Endothelial cell of umbilical vein (primary cell): ENCODE measurements around the gene DNAJB11. TPM values are rescaled to one million over a fixed set of nuclear protein-coding genes. Genes with fewer than 3 reads are reported as not detected.

ENCODE experiments used
- BruUV-seq: library from RNA; stranded (reverse); fragments of 400-500 nt; replicated peaks from 2 replicates; lab custom pipeline; 2021; lab: Mats Ljungman, UMichigan
- CTCF ChIA-PET: fragments of 300-600, 350-600 bp; sonication (Branson Sonifier 250); formaldehyde crosslinking; loops from one replicate; lab custom pipeline; 2021; ENCODE audit warnings: antibody characterized with exemption, inconsistent platforms; lab: Charles Lee
- POLR2A ChIA-PET: fragments of 300-600, 350-600 bp; sonication (Branson Sonifier 250); formaldehyde crosslinking; loops from one replicate; lab custom pipeline; 2021; ENCODE audit warnings: antibody characterized with exemption, inconsistent platforms; lab: Charles Lee
- DNase-seq: peaks from one replicate; pipeline ENCODE4 v3.0.0-alpha.2; 2011; ENCODE audit warnings: low read depth, low spot score
- FAIRE-seq: peaks from 2 replicates; lab custom pipeline; 2011; peaks lifted over from hg19 to GRCh38; lab: Jason Lieb, UNC
- H2AFZ ChIP-seq: 2 replicates; pipeline ENCODE4 v1.6.0; 2012; ENCODE audit warnings: low read depth, low read length, control low read depth, inconsistent platforms
- H3K27ac ChIP-seq: 2 replicates; pipeline ENCODE4 v1.5.1; 2011; ENCODE audit warnings: low read depth, mild to moderate bottlenecking, control low read depth, low read length, moderate library complexity; ENCODE audit not compliant: insufficient read depth
- H3K27me3 ChIP-seq, 2 experiments: 2 replicates each; pipeline versions ENCODE4 v1.6.0 to v1.6.1; 2011; ENCODE audit warnings: low read length in 2 of 2, mixed read lengths in 1 of 2; ENCODE audit not compliant: control insufficient read depth in 2 of 2, insufficient read depth in 2 of 2
- H3K36me3 ChIP-seq, 2 experiments: 2 replicates in 1 of 2; 3 replicates in 1 of 2; pipeline ENCODE4 v1.5.1; 2011; ENCODE audit warnings: low read length in 2 of 2, mild to moderate bottlenecking in 1 of 2, moderate library complexity in 1 of 2; ENCODE audit not compliant: control insufficient read depth in 2 of 2, insufficient read depth in 2 of 2; ENCODE audit errors: extremely low read depth in 1 of 2
- H3K4me1 ChIP-seq: 3 replicates; pipeline ENCODE4 v1.5.1; 2011; ENCODE audit warnings: mild to moderate bottlenecking, low read length; ENCODE audit not compliant: control insufficient read depth, insufficient read depth; ENCODE audit errors: extremely low read depth
- H3K4me2 ChIP-seq: 2 replicates; pipeline ENCODE4 v1.6.1; 2011; ENCODE audit warnings: low read length, control low read depth, mixed read lengths; ENCODE audit not compliant: insufficient read depth
- H3K4me3 ChIP-seq, 3 experiments: fragments of 200-600 bp in 1 of 3; sonication (generic), shearing (Covaris generic) in 1 of 3; replicated peaks in 1 of 3; 2 replicates each; pipeline ENCODE4 v1.5.1; 2011 to 2016; ENCODE audit warnings: control low read depth in 3 of 3, low read length in 3 of 3, mild to moderate bottlenecking in 2 of 3, inconsistent platforms in 1 of 3, low read depth in 1 of 3, moderate library complexity in 1 of 3; ENCODE audit not compliant: insufficient read depth in 1 of 3
- H3K79me2 ChIP-seq: 2 replicates; pipeline ENCODE4 v1.6.0; 2012; ENCODE audit warnings: low read length, inconsistent platforms; ENCODE audit not compliant: control insufficient read depth, insufficient read depth
- H3K9ac ChIP-seq: replicated peaks from 2 replicates; pipeline ENCODE3; 2011; ENCODE audit warnings: low read length, control low read depth; ENCODE audit not compliant: insufficient read depth; ENCODE audit errors: extremely low read depth
- H3K9me1 ChIP-seq: replicated peaks from 3 replicates; pipeline ENCODE4 v1.6.0; 2011; ENCODE audit warnings: mild to moderate bottlenecking, low read length; ENCODE audit not compliant: control insufficient read depth, insufficient read depth; ENCODE audit errors: extremely low read depth
- H3K9me3 ChIP-seq: replicated peaks from 2 replicates; pipeline ENCODE4 v1.5.1; 2012; ENCODE audit warnings: low read length, inconsistent platforms; ENCODE audit not compliant: control insufficient read depth, insufficient read depth
- H4K20me1 ChIP-seq: replicated peaks from 2 replicates; pipeline ENCODE3; 2011; ENCODE audit warnings: mild to moderate bottlenecking, low read length; ENCODE audit not compliant: control insufficient read depth, insufficient read depth; ENCODE audit errors: extremely low read depth
- EZH2 ChIP-seq: IDR thresholded peaks from 2 replicates; pipeline ENCODE4 v1.6.1; 2012; ENCODE audit warnings: borderline replicate concordance, low read depth, mild to moderate bottlenecking, moderate library complexity, low read length, inconsistent platforms; ENCODE audit not compliant: severe bottlenecking
- FOS ChIP-seq: IDR thresholded peaks from 2 replicates; pipeline ENCODE4 v1.6.1; 2011; ENCODE audit warnings: mild to moderate bottlenecking, low read length, moderate library complexity, borderline replicate concordance; ENCODE audit not compliant: insufficient read depth
- GATA2 ChIP-seq: IDR thresholded peaks from 2 replicates; pipeline ENCODE4 v1.7.0; 2011; ENCODE audit warnings: low read depth, mild to moderate bottlenecking, moderate library complexity, mixed read lengths, low read length; ENCODE audit not compliant: insufficient read length, insufficient read depth
- JUN ChIP-seq: IDR thresholded peaks from 2 replicates; pipeline ENCODE4 v1.6.1; 2011; ENCODE audit warnings: borderline replicate concordance, low read depth; ENCODE audit not compliant: insufficient read length, insufficient read depth
- MAX ChIP-seq: IDR thresholded peaks from 2 replicates; pipeline ENCODE4 v1.6.1; 2011; ENCODE audit not compliant: insufficient read depth, insufficient read length
- MYC ChIP-seq: IDR thresholded peaks from one replicate; pipeline ENCODE4 v1.6.1; 2011; ENCODE audit warnings: mild to moderate bottlenecking, low read depth, low read length
- POLR2A ChIP-seq: IDR thresholded peaks from 2 replicates; pipeline ENCODE4 v1.6.1; 2012; ENCODE audit warnings: low read depth, mild to moderate bottlenecking, control low read depth, low read length
- POLR2AphosphoS5 ChIP-seq: IDR thresholded peaks from 2 replicates; pipeline ENCODE4 v1.6.1; 2012; ENCODE audit warnings: low read depth, mild to moderate bottlenecking, control low read depth, low read length, moderate library complexity; ENCODE audit not compliant: insufficient read depth
- dilution Hi-C: fragments of 300-500 bp; cut with MboI; formaldehyde crosslinking; loops from one replicate; pipeline ENCODE4 v1.15.0; 2019; ENCODE audit warnings: low sequenced_read_pairs; ENCODE audit not compliant: extremely low pct_ligation_motif_present
- intact Hi-C: fragments of 100-400 bp; cut with micrococcal nuclease; formaldehyde crosslinking; loops from one replicate; pipeline ENCODE4 v1.10.0; 2022
- polyA plus RNA-seq, 4 experiments: library from polyadenylated mRNA; depleted of rRNA in 3 of 4; stranded (reverse) in 3 of 4; unstranded in 1 of 4; fragments of >200 nt; gene quantifications; 2 replicates each; pipeline versions ENCODE4 v1.2.1 to v1.2.3, GENCODE V29; 2011 to 2012; ENCODE audit warnings: missing spikeins in 1 of 4
- total RNA-seq: library from RNA; stranded (reverse); gene quantifications from 2 replicates; pipeline ENCODE4 v1.2.3, GENCODE V29; 2021
- TF ChIP-seq, protein P1 (sequence below), 2 donors: IDR thresholded peaks; 1 replicate in 1 of 2; 2 replicates in 1 of 2; pipeline ENCODE4 v1.5.1; 2011; ENCODE audit warnings: low read length in 2 of 2, mild to moderate bottlenecking in 2 of 2, moderate library complexity in 2 of 2, control low read depth in 1 of 2, inconsistent platforms in 1 of 2, low read depth in 1 of 2; ENCODE audit not compliant: insufficient read depth in 1 of 2; ENCODE audit errors: extremely low read depth in 1 of 2

DNAJB11 gene
- total and polyA plus RNA-seq, 2 donors (not counting 3 experiments of a cell fraction or from before 2014, with no cell fraction given), result 39.5 to 87.6 TPM

GRCh38 chr3:186603159-186603558 lies 32.6 kb downstream of the DNAJB11 start:
- no peaks in the 10 kb centered on the region for H3K4me1 ChIP-seq
- H2AFZ ChIP-seq, result no peak overlapping the region
- DNase-seq (no peak), FAIRE-seq (no peak)
- no peaks in the 10 kb centered on the region for H3K9me1 ChIP-seq
- H3K9ac ChIP-seq, result no peak overlapping the region
- H3K27me3 ChIP-seq, result peaks cover 0 to 4% of the 10 kb centered on the region in 2 experiments
- no peak overlapping the region for H3K4me3 ChIP-seq
- no peaks in the 10 kb centered on the region for H3K79me2 ChIP-seq
- no peaks in the 10 kb centered on the region for H3K36me3 ChIP-seq
- CTCF ChIA-PET, result interaction anchor here (1.7 to 2.1 kb wide), 2 partner anchors 12 to 14 kb away, joined by 7 to 10 read pairs; no protein-coding TSS in a partner anchor
- dilution Hi-C loops, result no loop called here
- no peaks in the 10 kb centered on the region for H4K20me1 ChIP-seq
- intact Hi-C loops, result no loop called here
- no peak overlapping the region for H3K27ac ChIP-seq
- no peaks in the 10 kb centered on the region for H3K9me3 ChIP-seq
- BruUV-seq, result no TSS peak
- POLR2A ChIA-PET, result no interaction called here
- H3K4me2 ChIP-seq, result no peak overlapping the region
- TF ChIP-seq POLR2AphosphoS5 (no peak), EZH2 (no peak), POLR2A (no peak), MYC (no peak), FOS (no peak)

- Histone ChIP-seq H3K9me1 (no peaks in the 10 kb centered on the region), H3K4me2 (no peak overlapping the region), H3K27ac (no peak overlapping the region), H3K4me1 (no peaks in the 10 kb centered on the region), H3K36me3 (no peaks in the 10 kb centered on the region), H3K27me3 (peaks cover 0 to 4% of the 10 kb centered on the region in 2 experiments), H3K9ac (no peak overlapping the region), H2AFZ (no peak overlapping the region), H3K79me2 (no peaks in the 10 kb centered on the region), H3K4me3 (no peak overlapping the region), H3K9me3 (no peaks in the 10 kb centered on the region), H4K20me1 (no peaks in the 10 kb centered on the region)
- BruUV-seq, result no TSS peak
- ChIA-PET CTCF (interaction anchor here (1.1 to 1.5 kb wide), 2 partner anchors 9 to 12 kb away, joined by 3 to 5 read pairs; no protein-coding TSS in a partner anchor), POLR2A (no interaction called here)
- no peak for TF ChIP-seq POLR2AphosphoS5
- no peak for TF ChIP-seq FOS
- no peak for TF ChIP-seq POLR2A
- TF ChIP-seq JUN, result no peak
- TF ChIP-seq GATA2, result no peak
- no peak for TF ChIP-seq EZH2
- no peak for TF ChIP-seq MYC
- TF ChIP-seq, protein P1, sequence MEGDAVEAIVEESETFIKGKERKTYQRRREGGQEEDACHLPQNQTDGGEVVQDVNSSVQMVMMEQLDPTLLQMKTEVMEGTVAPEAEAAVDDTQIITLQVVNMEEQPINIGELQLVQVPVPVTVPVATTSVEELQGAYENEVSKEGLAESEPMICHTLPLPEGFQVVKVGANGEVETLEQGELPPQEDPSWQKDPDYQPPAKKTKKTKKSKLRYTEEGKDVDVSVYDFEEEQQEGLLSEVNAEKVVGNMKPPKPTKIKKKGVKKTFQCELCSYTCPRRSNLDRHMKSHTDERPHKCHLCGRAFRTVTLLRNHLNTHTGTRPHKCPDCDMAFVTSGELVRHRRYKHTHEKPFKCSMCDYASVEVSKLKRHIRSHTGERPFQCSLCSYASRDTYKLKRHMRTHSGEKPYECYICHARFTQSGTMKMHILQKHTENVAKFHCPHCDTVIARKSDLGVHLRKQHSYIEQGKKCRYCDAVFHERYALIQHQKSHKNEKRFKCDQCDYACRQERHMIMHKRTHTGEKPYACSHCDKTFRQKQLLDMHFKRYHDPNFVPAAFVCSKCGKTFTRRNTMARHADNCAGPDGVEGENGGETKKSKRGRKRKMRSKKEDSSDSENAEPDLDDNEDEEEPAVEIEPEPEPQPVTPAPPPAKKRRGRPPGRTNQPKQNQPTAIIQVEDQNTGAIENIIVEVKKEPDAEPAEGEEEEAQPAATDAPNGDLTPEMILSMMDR (IDR thresholded peaks at IDR 0.05; ENCODE audit: extremely low read depth in 1 of 2, insufficient read depth in 1 of 2, low read depth in 1 of 2, low read length in 2 of 2), result no peak
- TF ChIP-seq MAX, result no peak
- intact Hi-C loops (no loop called here), dilution Hi-C loops (no loop called here)
- DNase-seq (no peak), FAIRE-seq (no peak)
These were observed 34.6 kb downstream of the DNAJB11 start for GRCh38 chr3:186605078-186605477.
